Measurements from ENCODE around the gene DHX34. TPM values are rescaled to one million over a fixed set of nuclear protein-coding genes. Genes with fewer than 3 reads are reported as not detected.
"Not testable (repeated sequence)": the region's sequence is repeated elsewhere in the genome, so short reads cannot be mapped to it uniquely, and the experiment has no call there.

The DHX34 gene
- total RNA-seq, 1 donor from 2014 or later = 7.3 TPM

- intact Hi-C loops (cut with micrococcal nuclease) = no loop called here
- no peak for ATAC-seq
- DNase-seq = no peak
These were observed 8.9 kb downstream of the DHX34 start for GRCh38 chr19:47357788-47358680.

GRCh38 chr19:47358936-47359335 lies 9.8 kb downstream of the DHX34 start:
- intact Hi-C loops (cut with micrococcal nuclease) = no loop called here
- no peak for ATAC-seq
- DNase-seq = no peak

- ATAC-seq (no peak), DNase-seq (no peak)
- intact Hi-C loops (cut with micrococcal nuclease) = no loop called here
These were observed 13.2 kb downstream of the DHX34 start for GRCh38 chr19:47362321-47362720.

- intact Hi-C loops (cut with micrococcal nuclease) = no loop called here
- no peak for ATAC-seq
- no peak for DNase-seq
These were observed 14.8 kb downstream of the DHX34 start for GRCh38 chr19:47363758-47364531.

- intact Hi-C loops (cut with micrococcal nuclease); ATAC-seq; DNase-seq: not testable (repeated sequence)
These were observed 16.3 kb downstream of the DHX34 start for GRCh38 chr19:47365455-47365854.

GRCh38 chr19:47370045-47370611 lies 21.0 kb downstream of the DHX34 start:
- peak; percentile 42 for ATAC-seq
- intact Hi-C loops (cut with micrococcal nuclease) = no loop called here
- DNase-seq = no peak

- ATAC-seq (no peak), DNase-seq (no peak)
- intact Hi-C loops (cut with micrococcal nuclease) = no loop called here
These were observed 22.1 kb downstream of the DHX34 start for GRCh38 chr19:47371261-47371660.

GRCh38 chr19:47372603-47373002 lies 23.5 kb downstream of the DHX34 start:
- DNase-seq (no peak), ATAC-seq (no peak)
- intact Hi-C loops (cut with micrococcal nuclease) = no loop called here

GRCh38 chr19:47373246-47374240 lies 24.4 kb downstream of the DHX34 start:
- intact Hi-C loops (cut with micrococcal nuclease) = no loop called here
- ATAC-seq = no peak
- DNase-seq = no peak

GRCh38 chr19:47374876-47375693 lies 26.0 kb downstream of the DHX34 start:
- ATAC-seq = no peak
- intact Hi-C loops (cut with micrococcal nuclease) = no loop called here
- DNase-seq = no peak

GRCh38 chr19:47375694-47376588 lies 26.8 kb downstream of the DHX34 start:
- no peak for DNase-seq
- intact Hi-C loops (cut with micrococcal nuclease) = no loop called here
- no peak for ATAC-seq

- ATAC-seq (no peak), DNase-seq (no peak)
- intact Hi-C loops (cut with micrococcal nuclease) = no loop called here
These were observed 27.6 kb downstream of the DHX34 start for GRCh38 chr19:47376589-47377144.

GRCh38 chr19:47377208-47377701 lies 28.1 kb downstream of the DHX34 start:
- intact Hi-C loops (cut with micrococcal nuclease) = no loop called here
- peak; percentile 89 for DNase-seq
- peak; percentile 96 for ATAC-seq

- intact Hi-C loops (cut with micrococcal nuclease) = no loop called here
- ATAC-seq (peak; percentile 8), DNase-seq (peak; percentile 46)
These were observed 28.7 kb downstream of the DHX34 start for GRCh38 chr19:47377801-47378200.

GRCh38 chr19:47378246-47378645 lies 29.1 kb downstream of the DHX34 start:
- intact Hi-C loops (cut with micrococcal nuclease) = no loop called here
- no peak for ATAC-seq
- DNase-seq = no peak

- DNase-seq = no peak
- intact Hi-C loops (cut with micrococcal nuclease) = no loop called here
- ATAC-seq = no peak
These were observed 30.3 kb downstream of the DHX34 start for GRCh38 chr19:47379381-47379938.
